ENCODE measurements around the gene LRFN2. TPM values are rescaled to one million over a fixed set of nuclear protein-coding genes. Genes with fewer than 3 reads are reported as not detected.

The LRFN2 gene
- 0.02 TPM in 1 of 5 replicates, not detected in the others for total RNA-seq (2022; extraction: Qiagen RNA extraction)

GRCh38 chr6:40587240-40588069 is at the start of gene LRFN2:
Gene LRFN2, minus strand, starts transcription at chr6:40587364.

Measured in A549 treated with Hydrocortisone at 1 μM for 4 hours (cell line).